Activated CD4-positive, alpha-beta T cell treated with anti-CD3 and anti-CD28 coated beads, Interleukin-10, Interleukin-2, amounts not matched to agents 100 ng/mL and 50 ng/mL, durations not matched to agents 16 hours and 8 hours (primary cell): ENCODE results near the gene MIA2.
"Not testable (repeated sequence)": the region's sequence is repeated elsewhere in the genome, so short reads cannot be mapped to it uniquely, and the experiment has no call there.

ENCODE experiments used
- DNase-seq: peaks from one replicate; pipeline ENCODE4 v3.0.0-alpha.2; 2020

The MIA2 gene

DNA sequence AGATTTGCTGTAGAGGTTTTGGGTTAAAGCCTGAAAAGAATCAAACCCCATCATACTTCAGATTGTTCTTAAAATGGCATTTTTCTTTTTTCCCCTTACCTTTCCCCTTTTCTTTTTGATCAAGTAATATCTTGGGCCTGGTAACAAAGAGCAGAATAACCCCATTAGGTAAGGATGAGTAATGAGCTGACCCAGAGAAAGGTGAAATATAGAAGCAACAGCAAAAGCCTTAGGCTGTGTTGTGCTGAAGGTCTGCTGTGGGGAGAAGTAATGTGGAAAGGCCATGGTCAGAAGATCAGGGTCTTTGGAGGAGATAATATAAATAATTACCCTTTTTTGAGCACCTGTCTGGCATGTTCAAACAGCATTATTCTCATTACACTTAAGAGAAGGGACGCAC, 42.3 kb downstream of the MIA2 start:
- DNase-seq, result no peak

DNA sequence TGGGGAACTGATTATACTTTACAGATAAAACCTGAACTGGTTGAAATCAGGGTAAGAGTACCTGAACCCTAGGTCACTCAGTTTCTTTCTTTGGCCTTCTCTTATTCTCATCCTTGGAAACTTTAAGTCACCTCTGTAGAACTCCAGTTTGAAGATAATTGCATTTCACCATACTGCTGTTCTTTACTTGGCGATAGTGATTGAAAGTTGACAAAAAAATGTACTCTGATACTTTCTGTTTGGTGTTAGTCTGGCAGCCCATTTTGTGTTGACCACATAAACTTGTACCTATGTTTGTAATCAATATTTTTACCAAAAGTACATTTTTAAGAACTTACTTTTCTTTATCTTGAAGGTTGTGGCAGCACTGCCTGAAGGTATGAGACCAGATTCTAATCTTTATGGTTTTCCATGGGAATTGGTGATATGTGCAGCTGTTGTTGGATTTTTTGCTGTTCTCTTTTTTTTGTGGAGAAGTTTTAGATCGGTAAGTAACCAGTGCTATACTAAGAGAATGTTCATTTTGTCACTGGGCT, 42.9 kb downstream of the MIA2 start:
- no peak for DNase-seq

DNA sequence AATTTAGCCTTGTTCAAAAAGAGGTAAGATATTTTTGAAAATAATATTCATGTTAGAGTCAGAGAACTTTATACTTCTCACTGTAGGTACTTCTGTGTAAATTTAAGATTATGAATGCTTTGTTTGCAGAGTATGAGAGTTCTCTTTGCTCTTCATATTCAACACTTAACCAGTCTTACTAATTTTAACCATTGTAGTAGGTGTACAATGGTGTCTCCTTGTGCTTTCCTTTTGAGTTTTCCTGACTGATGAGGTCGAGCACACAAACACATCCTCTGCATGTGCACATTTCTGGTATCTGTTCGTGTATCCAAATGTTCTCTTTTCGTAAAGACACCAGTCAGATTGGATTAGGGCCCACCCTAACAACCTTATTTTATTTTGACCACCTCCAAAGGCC, 45.8 kb downstream of the MIA2 start:
- no peak for DNase-seq

DNA sequence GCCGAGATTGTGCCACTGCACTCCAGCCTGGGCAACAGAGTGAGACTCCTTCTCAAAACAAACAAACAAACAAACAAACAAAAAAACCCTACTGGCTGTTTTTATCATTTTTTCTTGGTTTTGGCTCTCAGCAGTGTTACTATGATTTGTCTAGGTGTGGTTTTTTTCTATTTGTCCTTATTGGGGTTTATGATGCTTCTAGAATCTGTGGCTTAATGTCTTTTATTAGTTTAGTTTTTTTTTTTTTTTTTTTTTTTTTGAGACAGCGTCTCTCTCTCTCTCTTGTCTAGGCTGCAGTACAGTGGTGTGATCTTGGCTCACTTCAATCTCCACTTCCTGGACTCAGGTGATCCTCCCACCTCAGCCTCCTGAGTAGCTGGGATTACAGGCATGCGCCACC, 47.0 kb downstream of the MIA2 start:
- DNase-seq, result not testable (repeated sequence)

DNA sequence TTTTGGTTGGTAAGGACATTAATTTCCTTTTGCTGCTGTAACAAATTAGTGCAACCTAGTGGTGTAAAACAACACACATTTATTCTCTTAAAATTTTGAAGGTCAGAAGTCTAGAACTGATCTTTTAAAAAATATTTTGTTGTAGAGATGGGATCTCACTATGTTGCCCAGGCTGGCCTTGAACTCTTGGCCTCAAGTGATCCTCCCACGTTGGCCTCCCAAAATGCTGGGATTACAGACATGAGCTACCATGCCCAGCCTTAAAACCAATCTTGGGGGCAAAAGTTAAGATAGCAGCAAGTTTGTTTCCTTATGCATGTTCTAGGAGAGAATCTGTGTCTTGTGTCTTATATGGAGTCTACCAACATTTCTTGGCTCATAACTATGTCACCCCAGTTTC, 55.8 kb downstream of the MIA2 start:
- no peak for DNase-seq

DNA sequence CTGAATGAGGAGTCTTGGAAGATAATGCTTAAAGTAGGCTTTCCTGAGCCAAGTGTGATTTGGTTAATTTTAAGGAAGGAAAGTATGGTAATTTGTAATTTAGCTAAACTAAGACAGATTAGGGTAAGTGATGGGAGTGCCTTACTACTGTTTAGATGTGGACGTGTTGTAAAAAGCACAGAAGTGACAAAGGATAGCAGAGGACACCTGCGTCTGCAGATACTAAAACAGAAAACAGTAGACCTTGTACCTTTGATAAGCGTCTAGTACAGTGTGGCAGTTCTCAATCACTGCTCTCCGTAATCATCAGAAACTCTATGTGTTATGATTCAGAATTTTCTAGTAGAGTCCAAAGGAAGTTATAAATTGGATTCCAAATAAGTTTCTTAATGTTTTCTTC, 58.0 kb downstream of the MIA2 start:
- no peak for DNase-seq

DNA sequence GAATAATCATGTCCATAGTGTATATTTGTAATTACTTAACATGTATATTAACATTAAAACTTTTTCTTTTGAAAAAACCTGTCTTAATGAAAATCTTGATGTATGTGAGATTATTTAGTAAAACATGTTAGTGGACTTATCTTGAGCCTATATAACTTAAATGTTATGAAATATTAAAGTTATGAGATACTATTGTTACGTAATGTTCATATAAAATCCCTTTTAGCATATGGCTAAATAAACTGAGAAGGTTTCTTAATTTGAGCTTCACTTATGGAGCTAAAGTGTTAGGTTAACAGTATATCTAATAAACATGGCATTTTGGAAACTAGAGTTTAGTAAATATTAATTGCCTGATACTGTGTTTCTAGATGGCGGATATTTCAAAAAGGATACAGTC, 59.9 kb downstream of the MIA2 start:
- DNase-seq, result no peak

DNA sequence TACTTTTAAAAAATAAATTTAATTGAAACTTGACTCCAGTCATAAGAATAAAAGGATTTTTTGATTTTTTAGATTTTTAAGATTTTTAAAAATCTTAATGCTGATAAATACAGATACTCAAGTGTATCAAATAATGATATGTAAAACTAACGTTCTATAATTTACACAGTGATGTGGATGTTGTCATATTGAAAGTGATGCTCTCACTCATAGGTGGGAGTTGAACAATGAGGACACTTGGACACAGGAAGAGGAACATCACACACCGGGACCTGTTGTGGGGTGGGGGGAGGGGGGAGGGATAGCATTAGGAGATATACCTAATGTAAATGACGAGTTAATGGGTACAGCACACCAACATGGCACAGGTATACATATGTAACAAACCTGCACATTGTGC, 66.7 kb downstream of the MIA2 start:
- peak; percentile 56 for DNase-seq

DNA sequence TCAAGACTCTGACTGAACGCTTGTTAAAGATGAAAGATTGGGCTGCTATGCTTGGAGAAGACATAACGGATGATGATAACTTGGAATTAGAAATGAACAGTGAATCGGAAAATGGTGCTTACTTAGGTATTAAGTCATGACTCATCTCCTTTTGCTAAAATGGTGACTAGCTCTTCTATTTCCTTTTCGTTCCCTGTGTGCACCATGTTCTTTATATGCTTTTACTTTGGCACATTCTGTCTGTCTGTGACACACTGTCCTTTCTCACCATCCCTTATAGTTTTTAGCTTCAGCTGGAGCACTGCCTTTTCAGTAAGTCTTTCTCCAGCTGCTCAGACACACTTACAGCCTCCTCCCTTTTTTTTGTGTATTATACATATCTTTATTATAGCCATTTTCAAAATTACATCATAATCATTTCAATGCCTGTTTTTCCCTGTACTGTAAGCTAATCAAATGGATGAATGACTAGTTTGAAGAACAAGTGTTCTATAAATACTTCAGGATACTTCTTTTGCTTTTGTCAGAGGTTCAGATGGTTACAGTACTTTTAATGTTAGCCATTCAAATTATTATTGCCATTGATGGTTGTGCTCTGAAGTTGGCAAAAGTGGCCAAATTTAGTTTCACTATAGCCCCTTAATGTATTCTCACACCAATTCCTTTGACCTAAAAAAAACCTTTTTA, 68.6 kb downstream of the MIA2 start:
- DNase-seq, result peak; percentile 28

DNA sequence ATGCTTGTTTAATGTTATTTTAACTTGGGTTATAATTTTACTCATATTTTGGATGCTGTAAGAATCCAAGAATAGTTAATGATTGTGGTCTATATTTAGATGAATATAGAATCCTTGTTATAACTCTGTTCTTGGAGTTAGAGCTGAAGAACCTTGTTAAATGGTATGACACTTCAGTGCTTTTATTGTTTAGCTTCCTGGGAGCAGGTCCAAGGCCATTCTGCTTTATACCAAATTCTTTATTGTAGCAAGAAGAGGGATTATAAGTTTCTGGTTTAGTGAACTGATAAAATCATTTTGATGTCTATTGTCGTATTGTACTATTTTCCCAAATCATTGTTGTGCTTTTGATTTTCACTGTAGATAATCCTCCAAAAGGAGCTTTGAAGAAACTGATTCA, 69.4 kb downstream of the MIA2 start:
- no peak for DNase-seq

DNA sequence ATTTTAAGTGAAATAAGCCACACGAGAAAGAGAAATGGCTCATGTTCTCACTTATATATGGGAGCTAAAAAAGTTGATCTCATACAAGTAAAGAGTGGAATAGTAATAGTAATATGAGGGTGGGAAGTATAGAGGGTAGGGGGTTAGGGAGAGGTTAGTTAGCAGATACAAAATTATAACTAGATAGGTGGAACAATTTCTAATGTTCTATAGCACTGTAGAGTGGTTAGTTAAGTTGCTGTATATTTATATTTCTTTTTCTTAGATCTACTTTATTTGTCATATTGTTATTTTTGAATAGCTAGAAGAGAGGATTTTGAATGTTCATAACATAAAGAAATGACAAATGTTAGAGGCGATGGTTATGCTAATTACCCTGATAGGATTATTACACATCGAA, 74.1 kb downstream of the MIA2 start:
- no peak for DNase-seq

DNA sequence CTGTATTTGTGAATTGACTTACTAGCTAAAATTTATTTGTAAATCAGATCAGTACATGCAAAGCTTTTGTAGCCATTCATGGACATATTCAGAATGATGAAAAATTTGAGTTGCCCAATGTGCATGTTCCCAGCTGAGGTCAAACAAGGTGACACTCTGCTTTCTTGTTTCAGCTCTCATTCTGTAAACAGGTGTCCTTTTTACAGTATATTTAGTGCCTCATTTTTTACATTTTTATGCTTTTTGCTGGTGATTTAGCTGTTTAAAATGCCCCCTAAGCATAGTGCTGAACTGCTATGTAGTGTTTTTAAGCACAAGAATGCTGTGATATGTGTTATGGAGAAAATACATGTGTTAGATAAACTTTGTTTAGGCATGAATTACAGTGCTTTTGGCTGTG, 76.3 kb downstream of the MIA2 start:
- no peak for DNase-seq

DNA sequence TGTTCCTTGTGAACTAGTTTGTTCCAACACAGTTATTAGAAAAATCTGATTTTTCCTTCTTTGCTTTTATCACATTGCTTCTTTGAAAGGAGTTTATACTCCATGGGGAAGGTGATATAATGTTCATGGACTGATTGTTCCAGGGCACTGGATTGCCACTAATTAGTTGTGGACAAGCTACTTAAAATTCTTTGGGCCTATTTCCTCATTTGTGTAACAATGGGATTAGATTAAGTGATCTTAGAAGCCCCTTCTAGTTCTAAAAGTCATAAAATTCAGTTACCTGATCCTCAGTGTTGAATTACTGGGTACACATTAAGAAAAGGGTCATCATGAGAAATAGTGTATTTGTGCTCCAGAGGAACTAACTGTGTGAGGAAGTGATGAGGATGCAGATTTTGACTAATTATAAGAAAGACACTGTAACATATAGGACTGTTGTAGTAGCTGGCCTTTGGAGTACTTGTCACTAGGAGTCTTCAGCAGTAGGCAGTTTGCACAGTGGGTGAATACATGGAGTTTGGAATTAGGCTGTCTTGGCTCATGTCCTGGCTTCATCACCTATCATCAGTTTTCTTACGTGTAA, 82.2 kb downstream of the MIA2 start:
- no peak for DNase-seq

DNA sequence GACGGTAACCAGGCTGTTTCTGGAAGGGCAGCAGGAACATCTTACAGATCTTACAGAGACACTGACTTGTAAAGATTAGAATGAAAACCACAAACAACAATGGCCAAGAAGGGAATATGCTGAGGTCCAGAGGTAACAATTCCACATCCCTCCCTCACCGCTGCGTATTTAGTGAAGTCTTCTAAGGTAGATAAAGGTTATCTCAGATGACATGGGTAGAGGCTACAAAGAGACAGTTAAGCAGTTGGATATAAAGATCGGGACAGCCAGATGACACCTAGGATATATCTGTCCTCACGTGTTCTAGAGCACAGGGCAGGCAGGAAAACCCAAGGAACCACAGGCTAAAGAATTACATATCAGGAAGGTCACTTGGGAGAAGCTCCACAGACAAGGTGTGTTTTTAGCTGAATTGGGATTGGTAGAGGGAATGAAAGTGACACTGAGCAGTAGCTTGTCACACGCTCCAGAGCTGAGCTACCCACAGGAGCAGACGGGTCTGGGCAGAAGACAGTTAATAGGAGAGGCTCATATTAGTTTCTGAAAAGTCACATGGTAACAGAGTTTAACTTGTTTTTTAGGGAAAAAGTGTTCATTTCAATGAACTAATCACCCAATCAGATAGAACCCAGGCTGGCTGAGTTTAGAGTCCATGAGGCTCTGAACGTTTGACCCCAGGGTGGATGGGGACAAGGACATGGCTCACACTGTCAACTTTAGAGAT, 83.3 kb downstream of the MIA2 start:
- no peak for DNase-seq

DNA sequence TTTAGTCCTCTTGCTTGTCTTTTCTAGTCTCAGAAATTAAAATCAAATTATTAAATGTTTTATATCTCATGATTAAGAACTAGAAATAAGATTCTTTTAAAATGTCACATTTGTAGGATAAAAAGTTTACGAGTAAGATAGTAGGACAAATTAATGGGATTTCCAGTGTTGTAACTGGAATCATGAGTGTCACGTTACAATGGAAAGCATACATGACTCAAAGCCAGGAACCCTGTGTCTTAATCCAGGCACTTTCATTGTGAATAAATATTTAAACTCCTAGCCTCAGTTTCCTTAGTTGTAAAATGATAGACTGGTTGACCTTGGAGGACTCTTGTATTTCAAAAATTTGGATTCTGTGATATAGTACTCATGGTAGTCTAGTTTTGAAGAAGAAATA, 84.9 kb downstream of the MIA2 start:
- DNase-seq, result no peak

DNA sequence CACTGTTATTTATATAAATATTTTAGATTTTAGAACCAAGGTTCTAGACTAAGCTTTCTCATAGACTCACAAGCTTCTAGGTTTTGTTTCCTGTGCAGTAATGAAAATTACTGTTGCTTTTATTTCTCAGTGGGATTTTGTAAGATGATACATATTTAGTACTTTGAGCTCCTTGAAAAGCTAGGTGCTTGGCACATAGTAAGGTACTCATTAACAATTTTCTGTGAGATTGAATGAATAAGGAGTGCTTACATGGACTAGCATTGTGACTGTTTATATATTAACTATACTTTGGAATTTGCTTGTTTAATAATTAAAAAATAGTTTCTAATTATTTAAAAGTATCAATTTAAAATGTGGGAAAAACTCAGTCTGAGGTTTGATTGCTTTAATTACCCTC, 85.7 kb downstream of the MIA2 start:
- no peak for DNase-seq

DNA sequence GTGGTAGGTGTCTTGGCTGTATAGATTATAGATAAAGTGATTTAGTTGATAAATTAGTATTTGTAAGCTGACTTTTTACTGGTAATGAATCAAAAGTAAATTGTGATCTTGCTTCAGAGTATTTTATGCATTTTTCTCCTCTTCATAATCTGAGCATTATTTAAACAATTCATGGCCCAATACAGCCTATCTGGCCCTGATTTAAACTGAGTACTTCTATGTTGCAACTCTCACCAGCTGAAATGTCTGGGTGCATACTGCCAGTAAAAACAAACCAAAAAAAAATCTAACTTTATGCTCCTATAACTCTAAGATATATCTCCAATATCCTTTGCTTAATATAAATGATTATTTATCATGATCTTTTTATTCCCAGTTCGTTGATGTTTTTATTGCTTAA, 86.6 kb downstream of the MIA2 start:
- no peak for DNase-seq

DNA sequence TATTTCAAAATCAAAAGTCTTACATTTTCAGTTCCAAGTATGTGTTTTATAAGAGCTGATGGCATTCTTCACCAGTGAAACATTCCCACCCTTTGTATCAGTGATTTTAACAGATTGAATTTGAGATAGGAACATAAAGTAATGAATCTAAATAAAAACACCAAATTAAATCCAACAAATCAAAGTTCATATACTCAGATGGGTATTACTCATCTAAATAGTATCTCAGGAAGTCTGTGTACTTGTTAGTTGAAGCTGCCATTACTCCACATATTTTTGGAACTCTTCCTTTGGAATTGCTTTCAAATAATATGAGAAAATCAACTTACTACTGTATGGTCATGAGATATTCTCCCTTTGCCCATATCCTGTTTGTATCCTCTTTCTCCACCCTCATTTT, 89.1 kb downstream of the MIA2 start:
- no peak for DNase-seq

DNA sequence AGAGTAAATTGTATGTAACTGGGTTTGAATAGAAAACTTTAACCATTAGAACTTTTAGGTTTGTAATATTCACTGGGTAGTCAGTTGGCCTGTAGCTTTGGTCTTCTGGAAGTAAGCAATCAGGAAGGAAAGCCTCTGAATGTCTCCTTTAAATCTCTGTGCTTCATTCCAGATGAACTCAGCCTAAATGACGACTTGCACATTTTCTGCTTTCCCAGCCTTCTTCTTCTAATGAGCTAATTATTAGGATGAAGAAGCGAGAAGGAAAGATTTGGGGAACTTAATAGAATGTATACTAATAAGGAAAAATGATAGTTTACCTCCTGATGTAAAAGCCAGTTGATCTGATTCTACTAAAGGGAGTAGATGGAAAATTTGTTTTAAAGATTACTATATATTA, 90.4 kb downstream of the MIA2 start:
- no peak for DNase-seq

DNA sequence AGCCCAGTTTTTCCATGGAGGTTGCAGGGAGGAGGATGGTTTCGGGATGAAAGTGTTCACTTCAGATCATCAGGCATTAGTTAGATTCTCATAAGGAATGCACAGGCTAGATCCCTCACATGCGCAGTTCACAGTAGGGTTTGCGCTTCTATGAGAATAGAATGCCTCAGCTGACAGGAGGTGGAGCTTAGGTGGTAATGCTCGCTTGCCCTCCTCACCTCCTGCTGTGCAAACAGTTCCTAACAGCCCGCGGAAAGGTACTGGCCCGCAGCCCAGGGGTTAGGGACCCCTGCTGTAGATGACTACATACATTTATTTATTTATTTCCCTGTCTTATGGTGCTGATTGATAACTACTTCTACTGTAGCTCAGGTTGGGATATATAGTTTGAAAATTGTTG, 105.3 kb downstream of the MIA2 start:
- DNase-seq, result no peak

DNA sequence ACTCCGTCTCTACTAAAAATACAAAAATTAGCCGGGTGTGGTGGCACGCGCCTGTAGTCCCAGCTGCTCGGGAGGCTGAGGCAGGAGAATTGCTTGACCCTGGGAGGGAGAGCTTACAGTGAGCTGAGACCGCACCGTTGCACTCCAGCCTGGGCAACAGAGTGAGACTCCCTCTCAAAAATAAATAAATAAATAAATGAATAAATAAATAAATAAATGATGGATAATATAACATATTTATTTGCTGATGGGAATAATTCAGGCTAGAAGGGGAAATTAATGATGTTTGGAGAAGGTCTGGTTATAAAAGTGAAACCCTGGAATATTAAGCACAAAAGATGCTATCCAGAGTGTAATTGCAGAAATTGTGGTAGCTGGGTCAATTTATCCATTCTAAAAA, 107.4 kb downstream of the MIA2 start:
- not testable (repeated sequence) for DNase-seq

DNA sequence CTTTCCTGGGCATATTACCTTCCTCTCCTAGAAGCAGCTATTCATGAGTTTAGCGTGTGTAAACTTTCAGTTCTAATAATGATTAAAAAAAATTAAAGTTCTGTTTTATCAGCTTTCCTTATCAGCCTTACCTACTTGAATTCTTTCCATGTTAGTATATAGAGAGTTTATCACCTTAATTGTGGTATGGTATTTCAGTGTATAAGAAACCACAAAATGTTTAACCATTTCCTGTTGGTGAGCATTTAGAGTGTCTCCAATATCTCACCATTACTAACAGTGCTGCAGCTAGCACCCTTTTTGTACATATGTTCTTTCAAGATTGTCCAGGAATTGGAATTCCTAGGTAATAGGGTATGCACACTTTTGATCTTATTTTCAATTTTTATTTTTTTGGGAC, 109.1 kb downstream of the MIA2 start:
- DNase-seq, result peak; percentile 34

DNA sequence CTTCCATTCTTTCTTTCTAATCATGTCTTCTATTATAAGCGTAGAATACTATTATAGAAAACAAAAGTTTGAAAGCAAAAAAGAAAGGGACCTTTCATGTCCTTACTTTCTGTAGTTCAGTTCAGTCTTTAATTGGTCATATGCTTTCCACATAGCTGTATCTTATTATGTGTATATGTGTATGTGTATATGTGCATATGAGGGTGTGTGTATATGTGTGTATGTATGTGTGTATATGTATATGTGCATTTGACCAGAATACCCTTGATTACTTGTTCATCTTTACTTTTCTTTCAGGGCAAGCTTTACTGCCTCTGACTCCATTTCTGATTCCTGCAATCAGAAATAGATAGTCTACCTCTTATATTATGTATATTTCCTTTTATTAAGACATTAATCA, 109.9 kb downstream of the MIA2 start:
- no peak for DNase-seq

DNA sequence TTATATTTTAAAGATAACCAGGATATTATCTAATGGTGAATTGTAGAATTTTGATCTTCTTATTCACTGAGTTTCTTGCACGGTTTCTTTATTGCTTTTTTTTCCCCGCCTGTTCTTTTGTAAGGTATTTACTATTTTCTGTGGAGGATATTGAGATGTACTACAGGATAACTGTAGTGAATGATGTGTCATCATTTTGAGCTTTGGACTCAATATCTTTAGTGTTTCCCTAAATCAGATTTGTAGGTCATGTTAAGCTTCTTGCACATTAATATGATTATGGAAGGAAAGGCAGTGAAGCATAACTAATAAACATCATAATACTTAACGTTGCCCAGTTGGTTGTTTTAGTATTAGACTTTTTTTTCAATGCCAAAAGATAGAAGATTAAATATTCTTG, 117.2 kb downstream of the MIA2 start:
- DNase-seq, result no peak
